Measurements from ENCODE around the gene ZNF625.

The ZNF625 gene

DNA sequence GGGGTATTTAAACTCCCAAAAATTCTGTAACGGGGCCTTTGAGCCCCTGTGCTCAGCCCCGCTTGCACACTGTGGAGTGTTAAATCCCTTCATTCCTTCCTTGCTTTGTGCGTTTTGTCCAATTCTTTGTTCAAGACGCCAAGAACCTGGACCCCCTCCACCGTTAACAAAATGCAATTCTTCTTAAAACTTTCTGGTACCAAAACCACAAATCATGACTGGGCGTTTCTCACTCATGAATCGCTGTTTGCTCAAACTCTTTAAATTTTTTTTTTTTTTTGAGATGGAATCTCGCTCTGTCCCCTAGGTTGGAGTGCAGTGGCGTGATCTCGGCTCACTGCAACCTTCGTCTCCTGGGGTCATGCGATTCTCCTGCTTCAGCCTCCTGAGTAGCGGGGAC is 17.3 kb downstream of the ZNF625 start:
- DNase-seq (ENCODE audit: extremely low read depth, low read depth), result no peak
- peak overlapping the region; percentile 70 for H3K4me3 ChIP-seq (replicated peaks; ENCODE audit: low read depth, low read length)
- TF ChIP-seq, protein P1, sequence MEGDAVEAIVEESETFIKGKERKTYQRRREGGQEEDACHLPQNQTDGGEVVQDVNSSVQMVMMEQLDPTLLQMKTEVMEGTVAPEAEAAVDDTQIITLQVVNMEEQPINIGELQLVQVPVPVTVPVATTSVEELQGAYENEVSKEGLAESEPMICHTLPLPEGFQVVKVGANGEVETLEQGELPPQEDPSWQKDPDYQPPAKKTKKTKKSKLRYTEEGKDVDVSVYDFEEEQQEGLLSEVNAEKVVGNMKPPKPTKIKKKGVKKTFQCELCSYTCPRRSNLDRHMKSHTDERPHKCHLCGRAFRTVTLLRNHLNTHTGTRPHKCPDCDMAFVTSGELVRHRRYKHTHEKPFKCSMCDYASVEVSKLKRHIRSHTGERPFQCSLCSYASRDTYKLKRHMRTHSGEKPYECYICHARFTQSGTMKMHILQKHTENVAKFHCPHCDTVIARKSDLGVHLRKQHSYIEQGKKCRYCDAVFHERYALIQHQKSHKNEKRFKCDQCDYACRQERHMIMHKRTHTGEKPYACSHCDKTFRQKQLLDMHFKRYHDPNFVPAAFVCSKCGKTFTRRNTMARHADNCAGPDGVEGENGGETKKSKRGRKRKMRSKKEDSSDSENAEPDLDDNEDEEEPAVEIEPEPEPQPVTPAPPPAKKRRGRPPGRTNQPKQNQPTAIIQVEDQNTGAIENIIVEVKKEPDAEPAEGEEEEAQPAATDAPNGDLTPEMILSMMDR (IDR thresholded peaks at IDR 0.05; ENCODE audit: low read depth, low read length, missing control alignments), result no peak

DNA sequence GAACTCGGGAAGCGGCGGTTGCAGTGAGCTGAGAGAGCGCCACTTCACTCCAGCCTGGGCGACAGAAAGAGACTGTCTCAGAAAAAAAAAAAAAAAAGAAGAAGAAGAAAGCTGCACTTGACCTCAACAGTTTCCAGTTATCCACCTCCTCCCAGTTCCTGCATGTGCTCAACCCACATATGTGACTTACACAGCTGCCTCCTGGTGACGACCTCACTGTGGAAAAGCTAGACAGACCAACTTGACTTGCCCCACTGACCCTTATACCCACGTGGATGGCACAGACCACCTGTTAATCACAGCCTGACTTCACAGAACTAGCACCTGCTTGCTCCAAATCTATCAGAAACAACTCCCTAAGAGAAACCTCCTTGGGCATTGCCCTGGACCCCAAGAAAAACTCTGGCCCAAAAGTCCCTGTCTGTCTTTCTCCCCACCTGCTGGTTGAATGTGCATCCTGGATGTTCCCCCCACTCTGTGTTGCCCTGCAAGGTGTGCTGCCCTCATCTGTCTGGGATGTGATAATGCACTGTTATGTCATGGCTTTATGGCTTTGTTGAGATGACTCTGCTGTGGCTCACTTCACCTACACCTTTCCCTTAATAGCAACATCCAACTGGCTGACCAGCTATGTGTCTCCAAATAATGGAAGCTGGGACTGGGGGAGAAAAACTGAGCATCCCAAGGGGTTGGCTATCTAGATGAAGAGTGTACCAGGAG is 19.2 kb downstream of the ZNF625 start:
- H3K4me3 ChIP-seq (replicated peaks; ENCODE audit: low read depth, low read length), result no peak overlapping the region
- no peak for DNase-seq (ENCODE audit: extremely low read depth, low read depth)
- TF ChIP-seq, protein P1 (IDR thresholded peaks at IDR 0.05; ENCODE audit: low read depth, low read length, missing control alignments), result peak; percentile 9

DNA sequence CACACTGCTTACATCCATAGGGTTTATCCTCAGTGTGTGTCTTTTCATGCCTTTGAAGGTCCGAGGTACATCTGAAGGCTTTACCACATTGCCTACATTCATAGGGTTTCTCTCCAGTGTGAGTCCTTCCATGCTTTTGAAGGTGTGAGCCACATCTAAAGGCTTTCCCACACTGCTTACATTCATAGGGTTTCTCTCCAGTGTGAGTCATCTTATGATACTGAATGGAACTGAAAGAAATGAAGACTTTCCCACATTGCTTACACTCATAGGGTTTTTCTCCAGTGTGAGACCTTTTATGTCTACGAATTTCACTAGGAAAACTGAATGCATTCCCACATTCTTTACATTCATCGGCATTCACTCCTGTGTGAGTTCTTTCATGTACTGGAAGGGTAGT is 23.5 kb downstream of the ZNF625 start:
- DNase-seq (ENCODE audit: extremely low read depth, low read depth), result no peak
- H3K4me3 ChIP-seq (replicated peaks; ENCODE audit: low read depth, low read length), result no peak overlapping the region
- TF ChIP-seq, protein P1 (IDR thresholded peaks at IDR 0.05; ENCODE audit: low read depth, low read length, missing control alignments), result no peak

DNA sequence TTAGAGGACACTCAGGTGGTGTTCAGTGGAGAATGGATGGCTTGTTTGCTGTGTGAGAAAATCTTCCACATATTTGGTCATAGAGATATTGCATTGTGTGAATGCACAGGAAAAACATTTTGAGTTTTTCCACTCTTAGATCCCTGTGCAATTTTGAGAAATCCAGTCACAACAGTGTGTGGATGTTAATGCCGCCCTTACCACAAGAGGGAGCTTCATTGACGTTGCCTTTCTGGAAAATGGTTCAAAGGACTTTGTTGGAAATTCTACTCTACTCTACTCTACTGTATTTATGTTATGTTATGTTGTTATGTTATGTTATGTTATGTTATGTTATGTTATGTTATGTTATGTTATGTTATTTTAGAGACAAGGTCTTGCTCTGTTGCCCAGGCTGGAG is 29.8 kb downstream of the ZNF625 start:
- no peak for DNase-seq (ENCODE audit: extremely low read depth, low read depth)
- TF ChIP-seq, protein P1 (IDR thresholded peaks at IDR 0.05; ENCODE audit: low read depth, low read length, missing control alignments), result peak; percentile 27
- H3K4me3 ChIP-seq (replicated peaks; ENCODE audit: low read depth, low read length), result no peak overlapping the region

DNA sequence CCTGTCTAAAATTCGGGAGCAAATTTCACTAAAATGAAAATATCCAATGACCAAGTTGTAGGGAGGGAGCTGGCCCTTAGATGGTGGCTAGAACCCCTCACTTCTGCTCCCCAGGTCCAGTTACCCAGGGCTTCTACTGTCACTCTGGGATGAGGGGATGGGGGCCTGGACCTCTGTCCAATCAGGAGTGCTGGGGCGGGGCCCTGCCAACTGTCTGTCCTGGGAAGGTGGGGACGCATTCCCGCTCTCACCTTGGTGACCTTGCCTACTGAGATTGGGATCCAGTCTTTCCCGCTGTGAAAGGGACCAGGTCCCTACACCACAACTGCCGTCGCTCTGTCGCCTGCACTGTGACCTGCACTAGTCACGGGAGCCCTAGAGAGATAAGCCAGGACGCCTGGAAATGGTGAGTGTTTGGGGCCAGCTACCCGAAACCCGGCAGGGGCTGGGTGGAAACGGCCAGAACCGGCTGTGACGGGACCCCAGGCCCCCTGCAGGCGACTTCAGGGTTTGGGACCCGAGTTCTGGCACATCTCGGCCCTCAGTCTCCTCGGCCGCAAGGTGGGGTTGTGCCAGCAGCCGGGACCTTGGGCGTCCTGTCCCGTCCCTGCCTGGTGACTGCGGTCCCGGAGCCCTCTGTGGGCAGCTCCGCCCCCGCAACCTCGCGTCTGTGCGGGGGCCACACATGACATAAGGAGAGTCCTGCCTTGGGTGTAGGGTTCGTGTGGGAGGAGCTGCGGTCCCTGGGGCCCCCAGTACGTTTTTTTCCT is 39.1 kb downstream of the ZNF625 start:
- H3K4me3 ChIP-seq (replicated peaks; ENCODE audit: low read depth, low read length), result no peak overlapping the region
- no peak for DNase-seq (ENCODE audit: extremely low read depth, low read depth)
- TF ChIP-seq, protein P1 (IDR thresholded peaks at IDR 0.05; ENCODE audit: low read depth, low read length, missing control alignments), result no peak

DNA sequence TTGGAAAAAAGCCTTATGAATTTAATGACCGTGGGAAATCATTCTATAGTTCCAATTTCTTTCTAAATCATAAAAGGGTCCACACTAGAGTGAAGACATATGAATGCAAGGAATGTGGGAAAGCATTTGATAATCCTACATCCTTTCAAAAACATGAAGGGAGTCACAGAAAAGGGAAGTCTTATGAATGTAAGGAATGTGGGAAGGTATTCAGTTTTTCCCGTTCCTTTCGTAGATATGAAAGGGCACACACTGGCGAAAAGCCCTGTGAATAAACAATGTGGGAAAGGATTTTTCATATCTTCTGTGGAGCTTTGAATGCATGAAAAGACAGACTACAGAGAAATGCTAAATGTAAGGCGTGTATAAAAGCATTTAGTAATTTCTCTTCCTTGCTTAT is 43.4 kb downstream of the ZNF625 start:
- TF ChIP-seq, protein P1 (IDR thresholded peaks at IDR 0.05; ENCODE audit: low read depth, low read length, missing control alignments), result no peak
- H3K4me3 ChIP-seq (replicated peaks; ENCODE audit: low read depth, low read length), result no peak overlapping the region
- no peak for DNase-seq (ENCODE audit: extremely low read depth, low read depth)

Data from HFF-Myc (cell line).